Ammon's horn (tissue), 1 donor: ENCODE results near the gene DOCK3.
"Not testable (repeated sequence)": the region's sequence is repeated elsewhere in the genome, so short reads cannot be mapped to it uniquely, and the experiment has no call there.

ENCODE experiments used
- DNase-seq: peaks from one replicate; pipeline ENCODE4 v3.0.0-alpha.2; 2016; ENCODE audit warnings: low spot score

Gene DOCK3

DNA sequence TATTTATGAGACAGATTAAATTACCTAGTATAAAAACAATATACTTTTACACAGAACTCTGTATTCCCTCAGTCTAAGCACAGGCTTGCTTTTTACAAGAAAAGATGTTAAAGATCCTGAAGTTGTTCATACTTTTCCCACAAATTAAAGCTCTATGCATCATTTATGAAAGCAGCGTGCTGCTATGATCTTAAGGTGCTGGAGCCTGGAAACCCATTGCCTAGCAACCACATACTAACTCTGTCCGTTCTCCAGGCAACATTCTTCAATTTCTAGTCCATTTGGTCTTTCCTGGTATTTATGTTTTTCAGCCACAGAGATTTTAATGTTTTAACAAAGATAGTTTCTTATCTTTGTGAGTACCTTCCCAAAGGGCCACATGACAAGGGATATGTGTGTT, 312.0 kb downstream of the DOCK3 start:
- DNase-seq = no peak

DNA sequence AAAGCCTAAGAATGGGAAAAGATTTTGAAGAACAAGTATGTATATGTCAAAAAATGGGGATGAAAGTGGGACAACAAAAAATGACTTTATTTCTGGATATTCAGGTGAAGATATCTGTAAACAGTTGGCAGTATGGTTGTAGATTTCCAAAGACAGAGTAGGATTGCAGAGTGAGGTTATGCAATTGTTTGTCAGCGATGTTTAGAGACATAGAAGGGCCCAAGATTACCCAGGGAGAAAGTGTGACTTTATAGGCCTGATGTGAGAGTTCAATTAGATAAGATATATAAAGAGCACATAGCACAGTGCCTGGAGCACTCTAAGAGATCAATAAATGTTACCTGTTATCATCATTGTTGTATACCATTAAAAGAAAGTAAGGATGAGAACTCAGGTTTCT, 319.8 kb downstream of the DOCK3 start:
- no peak for DNase-seq

DNA sequence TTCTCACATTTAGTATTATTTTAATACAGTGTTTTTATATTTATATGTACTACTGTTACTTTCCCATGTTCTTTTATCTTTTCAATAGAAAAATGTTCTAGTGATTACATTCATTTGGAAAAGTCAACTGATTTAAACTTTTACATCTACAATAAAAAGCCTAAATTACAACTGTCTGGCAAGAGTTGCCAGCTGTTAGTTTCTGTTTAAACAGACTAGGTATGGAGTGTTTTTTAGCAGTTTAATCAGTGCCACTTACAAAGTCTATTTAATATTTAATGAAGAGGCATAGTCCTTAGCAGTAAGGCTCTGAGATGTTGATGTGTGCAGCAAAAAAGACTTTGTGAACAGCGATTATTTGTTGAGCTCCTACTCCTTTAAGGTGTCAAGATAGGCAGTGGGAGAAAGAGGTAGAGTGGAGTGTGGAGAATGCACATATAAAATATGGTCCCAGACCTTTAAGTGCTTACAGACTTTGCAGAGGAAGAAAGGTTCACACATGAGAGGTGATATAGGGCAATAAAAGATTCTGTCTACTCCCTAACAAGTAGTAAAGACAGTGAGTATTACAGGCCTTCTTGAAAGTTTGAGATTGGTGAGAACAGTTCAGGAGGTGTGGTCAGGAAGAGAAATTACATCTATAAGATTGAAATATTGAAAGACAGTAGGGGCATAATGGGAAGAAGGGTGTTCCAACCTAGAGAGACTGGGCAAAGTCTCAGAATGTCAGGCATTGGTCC, 320.5 kb downstream of the DOCK3 start:
- no peak for DNase-seq

- no peak for DNase-seq
These were observed 327.8 kb downstream of the DOCK3 start for GRCh38 chr3:51002495-51002894.

DNA sequence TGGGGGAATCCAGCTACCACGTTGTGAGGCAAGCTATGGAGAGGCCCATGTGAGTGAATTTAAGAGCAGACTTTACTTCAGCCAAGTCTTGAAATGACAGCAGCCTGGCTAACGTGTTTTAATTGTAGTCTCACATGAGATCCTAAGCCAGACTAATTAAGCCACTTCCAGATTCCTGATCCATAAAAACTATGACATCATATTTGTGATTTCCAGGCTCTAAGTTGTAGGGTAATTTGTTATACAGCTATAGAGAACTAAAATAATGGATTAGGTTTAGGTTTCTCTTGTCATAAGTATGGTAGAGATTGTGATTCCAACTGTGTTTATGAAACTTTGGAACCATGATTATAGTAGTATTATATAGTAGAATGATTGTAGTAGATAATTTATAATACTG, 329.5 kb downstream of the DOCK3 start:
- DNase-seq = no peak

GRCh38 chr3:51024121-51024520, 349.4 kb downstream of the DOCK3 start:
- DNase-seq = no peak

- DNase-seq = no peak
These were observed 350.3 kb downstream of the DOCK3 start for GRCh38 chr3:51024765-51025632.

DNA sequence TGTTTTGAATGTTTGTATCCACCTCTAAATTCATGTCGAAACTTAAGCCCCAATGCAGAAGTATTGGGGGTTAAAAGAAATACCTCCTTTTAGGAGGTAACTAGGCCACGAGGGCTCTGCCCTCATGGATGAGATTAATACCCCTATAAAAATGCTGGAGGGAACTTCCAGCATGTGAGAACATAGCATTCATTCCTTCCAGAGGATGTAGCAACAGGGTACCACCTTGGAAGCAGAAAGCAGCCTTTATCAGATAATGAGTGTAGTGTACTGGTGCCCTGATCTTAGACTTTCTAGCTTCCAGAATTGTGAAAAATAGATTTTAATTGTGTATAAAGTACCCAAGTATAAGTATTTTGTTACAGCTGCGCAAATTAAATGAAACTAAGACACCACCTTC, 356.9 kb downstream of the DOCK3 start:
- DNase-seq = no peak

DNA sequence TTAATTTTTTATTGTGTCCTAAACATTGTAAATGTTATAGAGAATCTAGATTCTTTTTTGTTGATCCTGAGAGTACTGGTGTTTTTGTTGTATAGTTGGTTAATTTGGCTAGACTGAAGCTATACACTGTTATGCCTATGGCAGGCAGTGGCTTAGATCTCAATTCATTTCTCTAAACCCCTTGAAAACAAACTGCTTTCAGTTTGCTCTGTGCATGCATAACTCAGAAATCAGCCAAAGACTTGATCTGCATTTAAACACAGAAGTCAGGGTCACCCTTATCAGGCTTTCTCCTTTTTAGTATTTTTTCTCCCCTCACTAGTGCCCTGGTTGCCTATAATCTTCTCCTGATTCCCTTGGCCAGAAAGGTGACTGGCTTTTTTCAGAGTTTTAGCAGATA, 360.9 kb downstream of the DOCK3 start:
- DNase-seq = no peak

- no peak for DNase-seq
These were observed 370.3 kb downstream of the DOCK3 start for GRCh38 chr3:51044982-51045381.

DNA sequence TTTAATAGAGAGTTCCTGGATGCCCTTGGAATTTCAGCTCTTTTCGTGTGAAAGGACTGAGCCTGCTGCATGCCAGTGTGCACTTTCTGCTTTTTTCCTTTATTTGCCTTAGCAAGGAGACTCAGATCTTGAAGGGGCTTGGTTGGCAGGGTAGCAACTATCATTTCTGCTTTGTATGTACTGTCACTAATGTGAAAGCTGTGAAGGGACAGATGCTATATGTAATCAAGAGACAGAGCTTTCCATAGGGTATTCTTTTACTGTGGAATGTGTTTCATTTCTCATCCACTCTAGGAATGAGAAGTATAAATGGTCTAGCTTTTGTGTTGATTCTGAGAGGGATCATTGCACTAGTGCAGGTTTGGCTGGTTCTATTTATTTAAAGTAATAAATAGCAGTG, 377.8 kb downstream of the DOCK3 start:
- no peak for DNase-seq

- peak; percentile 14 for DNase-seq
These were observed 382.4 kb downstream of the DOCK3 start for GRCh38 chr3:51057121-51057520.

DNA sequence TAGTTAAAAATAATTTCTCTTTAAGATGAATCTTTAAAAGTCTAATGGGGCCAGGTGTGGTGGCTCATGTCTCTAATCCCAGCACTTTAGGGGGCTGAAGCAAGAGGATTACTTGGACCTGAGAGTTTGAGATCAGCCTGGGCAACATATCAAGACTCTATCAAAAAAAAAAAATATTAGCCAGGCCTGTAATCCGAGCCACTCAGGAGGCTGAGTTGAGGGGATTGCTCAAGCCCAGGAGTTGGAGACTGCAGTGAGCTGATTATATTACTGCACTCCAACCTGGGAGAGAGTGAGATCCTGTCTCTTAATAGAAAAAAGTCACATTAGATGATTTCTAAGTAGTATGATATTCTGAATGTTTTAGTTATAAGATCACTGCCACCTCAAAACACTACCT, 388.3 kb downstream of the DOCK3 start:
- no peak for DNase-seq

DNA sequence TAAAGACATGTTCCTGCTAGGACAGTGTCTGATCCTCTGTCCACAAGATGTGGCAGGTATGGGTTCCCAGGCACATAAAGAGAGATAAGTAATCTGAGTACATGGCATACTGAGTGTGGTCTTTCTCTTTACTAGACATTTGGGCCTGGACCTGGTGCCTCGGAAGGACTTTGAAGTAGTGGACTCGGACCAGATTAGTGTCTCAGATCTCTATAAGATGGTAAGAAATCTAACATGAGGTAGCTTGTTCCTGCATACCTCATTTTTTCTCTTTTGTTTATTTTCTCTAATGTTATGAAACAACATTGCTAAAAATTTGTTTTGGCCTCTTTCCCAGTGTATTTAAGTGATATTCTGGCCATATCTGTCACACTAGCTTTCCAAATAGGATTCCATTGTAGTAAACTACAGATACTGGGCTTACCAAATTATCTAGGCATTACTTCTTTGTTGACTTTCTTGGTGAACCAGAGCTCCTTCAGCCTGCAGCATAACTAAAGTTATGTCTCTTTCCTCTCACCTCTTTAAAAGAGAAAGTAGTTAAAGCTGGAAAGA, 400.6 kb downstream of the DOCK3 start:
- no peak for DNase-seq

- DNase-seq = no peak
These were observed 407.6 kb downstream of the DOCK3 start for GRCh38 chr3:51082363-51082762.

DNA sequence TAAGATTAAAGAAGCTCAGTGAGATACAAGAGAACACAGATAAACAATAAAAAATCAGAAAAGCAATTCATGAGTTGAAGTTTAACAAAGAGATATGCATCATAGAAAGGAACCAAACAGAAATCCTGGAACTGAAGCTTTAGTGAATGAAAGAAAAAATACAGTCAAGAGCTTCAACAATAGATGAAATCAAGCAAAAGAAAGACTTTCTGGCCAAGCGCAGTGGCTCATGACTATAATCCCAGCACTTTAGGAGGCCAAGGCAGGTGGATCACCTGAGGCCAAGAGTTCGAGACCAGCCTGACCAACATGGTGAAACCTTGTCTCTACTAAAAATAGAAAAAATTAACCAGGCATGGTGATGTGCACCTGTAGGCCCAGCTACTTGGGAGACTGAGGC, 408.8 kb downstream of the DOCK3 start:
- DNase-seq = no peak

DNA sequence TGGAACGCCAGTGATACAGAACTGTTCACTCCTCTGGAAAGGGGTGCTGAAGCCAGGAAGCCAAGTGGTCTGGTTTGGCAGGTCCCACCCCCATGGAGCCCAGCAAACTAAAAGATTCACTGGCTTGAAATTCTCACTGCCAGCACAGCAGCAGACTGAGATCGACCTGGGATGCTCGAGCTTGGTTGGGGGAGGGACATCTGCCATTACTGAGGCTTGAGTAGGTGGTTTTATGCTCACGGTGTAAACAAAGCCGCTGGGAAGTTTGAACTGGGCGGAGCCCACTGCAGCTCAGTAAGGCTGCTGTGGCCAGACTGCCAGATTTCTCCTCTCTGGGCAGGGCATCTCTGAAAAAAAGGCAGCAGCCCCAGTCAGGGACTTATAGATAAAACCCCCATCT, 417.4 kb downstream of the DOCK3 start:
- DNase-seq = not testable (repeated sequence)

DNA sequence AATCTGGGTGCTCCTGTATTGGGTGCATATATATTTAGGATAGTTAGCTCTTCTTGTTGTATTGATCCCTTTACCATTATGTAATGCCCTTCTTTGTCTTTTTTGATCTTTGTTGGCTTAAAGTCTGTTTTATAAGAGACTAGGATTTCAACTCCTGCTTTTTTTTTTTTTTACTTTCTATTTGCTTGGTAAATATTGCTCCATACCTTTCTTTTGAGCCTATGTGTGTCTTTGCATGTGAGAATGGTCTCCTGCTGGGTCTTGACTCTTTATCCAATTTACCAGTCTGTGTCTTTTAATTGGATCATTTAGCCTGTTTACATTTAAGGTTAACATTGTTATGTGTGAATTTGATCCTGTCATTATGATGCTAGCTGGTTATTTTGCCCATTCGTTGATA, 420.1 kb downstream of the DOCK3 start:
- DNase-seq = not testable (repeated sequence)

GRCh38 chr3:51099794-51100535, 425.2 kb downstream of the DOCK3 start:
- DNase-seq = no peak

- DNase-seq = no peak
These were observed 425.8 kb downstream of the DOCK3 start for GRCh38 chr3:51100536-51100851.

DNA sequence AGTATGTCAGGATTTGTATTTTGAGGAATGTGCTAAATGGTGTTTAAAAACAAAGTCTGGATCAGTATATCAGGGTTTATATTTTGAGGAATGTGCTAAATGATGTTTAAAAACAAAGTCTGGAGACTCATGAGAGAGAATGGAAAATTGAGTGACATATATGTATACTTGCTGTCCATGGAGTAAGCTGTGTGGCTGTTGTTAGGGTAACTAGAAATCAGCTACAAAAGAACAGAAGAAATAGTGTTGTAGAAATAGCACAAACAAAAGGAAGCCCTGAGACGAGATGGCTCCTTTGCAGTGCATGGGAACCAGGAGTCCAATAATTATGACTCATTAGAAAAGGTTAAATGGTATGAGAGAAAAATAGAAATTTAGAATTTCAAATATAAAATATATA, 427.7 kb downstream of the DOCK3 start:
- DNase-seq = no peak

GRCh38 chr3:51106242-51106876, 431.6 kb downstream of the DOCK3 start:
- no peak for DNase-seq
